ENCODE results near the gene SURF2.

The SURF2 gene

GRCh38 chr9:133380734-133381133 lies 24.4 kb downstream of the SURF2 start:
- TF ChIP-seq YY1 (IDR thresholded peaks at IDR 0.05; ENCODE audit: low read depth) (no peak), NFIC (IDR thresholded peaks at IDR 0.05) (no peak), TAF1 (IDR thresholded peaks at IDR 0.05; ENCODE audit: low read depth) (no peak), FOXM1 (IDR thresholded peaks at IDR 0.05; ENCODE audit: borderline replicate concordance, low read depth) (no peak), CEBPB (IDR thresholded peaks at IDR 0.05) (no peak), ZBTB7A (IDR thresholded peaks at IDR 0.05; ENCODE audit: low read depth) (no peak), EGR1 (IDR thresholded peaks at IDR 0.05) (no peak), USF1 (IDR thresholded peaks at IDR 0.05) (no peak), RAD21 (IDR thresholded peaks at IDR 0.05; ENCODE audit: low read depth) (no peak), MAX (IDR thresholded peaks at IDR 0.05) (no peak), EP300 (IDR thresholded peaks at IDR 0.05; ENCODE audit: borderline replicate concordance) (no peak), REST (IDR thresholded peaks at IDR 0.05; ENCODE audit: low read depth) (no peak), TEAD4 (IDR thresholded peaks at IDR 0.05) (no peak)

- no peak for TF ChIP-seq EP300 (IDR thresholded peaks at IDR 0.05; ENCODE audit: borderline replicate concordance)
- no peak for TF ChIP-seq CEBPB (IDR thresholded peaks at IDR 0.05)
- TF ChIP-seq NFIC (IDR thresholded peaks at IDR 0.05): no peak
- TF ChIP-seq FOXM1 (IDR thresholded peaks at IDR 0.05; ENCODE audit: borderline replicate concordance, low read depth): no peak
- no peak for TF ChIP-seq TCF12 (IDR thresholded peaks at IDR 0.05; ENCODE audit: low read depth)
- no peak for TF ChIP-seq TEAD4 (IDR thresholded peaks at IDR 0.05)
- no peak for TF ChIP-seq MAX (IDR thresholded peaks at IDR 0.05)
- TF ChIP-seq USF1 (IDR thresholded peaks at IDR 0.05): no peak
- TF ChIP-seq TAF1 (IDR thresholded peaks at IDR 0.05; ENCODE audit: low read depth): no peak
- TF ChIP-seq RAD21 (IDR thresholded peaks at IDR 0.05; ENCODE audit: low read depth): no peak
- TF ChIP-seq REST (IDR thresholded peaks at IDR 0.05; ENCODE audit: low read depth): no peak
- no peak for TF ChIP-seq ZBTB7A (IDR thresholded peaks at IDR 0.05; ENCODE audit: low read depth)
- TF ChIP-seq EGR1 (IDR thresholded peaks at IDR 0.05): no peak
- TF ChIP-seq YY1 (IDR thresholded peaks at IDR 0.05; ENCODE audit: low read depth): no peak
- TF ChIP-seq CREB1 (IDR thresholded peaks at IDR 0.05; ENCODE audit: low read depth): no peak
These were observed 26.3 kb downstream of the SURF2 start for GRCh38 chr9:133382507-133383141.

- no peak for TF ChIP-seq NFIC (IDR thresholded peaks at IDR 0.05)
These were observed 27.1 kb downstream of the SURF2 start for GRCh38 chr9:133383438-133383837.

- TF ChIP-seq EP300 (IDR thresholded peaks at IDR 0.05; ENCODE audit: borderline replicate concordance) (no peak), REST (IDR thresholded peaks at IDR 0.05; ENCODE audit: low read depth) (no peak), RAD21 (IDR thresholded peaks at IDR 0.05; ENCODE audit: low read depth) (no peak), USF1 (IDR thresholded peaks at IDR 0.05) (no peak), CEBPB (IDR thresholded peaks at IDR 0.05) (no peak), YY1 (IDR thresholded peaks at IDR 0.05; ENCODE audit: low read depth) (no peak), TCF12 (IDR thresholded peaks at IDR 0.05; ENCODE audit: low read depth) (no peak), TAF1 (IDR thresholded peaks at IDR 0.05; ENCODE audit: low read depth) (no peak), NFIC (IDR thresholded peaks at IDR 0.05) (no peak), MAX (IDR thresholded peaks at IDR 0.05) (no peak), FOXM1 (IDR thresholded peaks at IDR 0.05; ENCODE audit: borderline replicate concordance, low read depth) (no peak), EGR1 (IDR thresholded peaks at IDR 0.05) (no peak)
These were observed 28.5 kb downstream of the SURF2 start for GRCh38 chr9:133384736-133385321.

Measured in Ishikawa (cell line).